Thoracic aorta (tissue), 2 donors: ENCODE results near the gene WWC2. TPM values are rescaled to one million over a fixed set of nuclear protein-coding genes. Genes with fewer than 3 reads are reported as not detected.

ENCODE experiments used
- ATAC-seq: fragments of 150-250 bp; one replicate; pipeline ENCODE4 v1.8.0; 2017; ENCODE audit warnings: low read depth; ENCODE audit not compliant: insufficient number of reproducible peaks, low FRiP score
- DNase-seq: peaks from one replicate; pipeline ENCODE4 v3.0.0-alpha.2; 2020; ENCODE audit warnings: low spot score
- H3K27ac ChIP-seq, 2 donors: fragments of 200-600 bp; sonication (generic); 1 replicate in 1 of 2; 2 replicates in 1 of 2; pipeline ENCODE4 v1.5.1; 2016; ENCODE audit warnings: mild to moderate bottlenecking in 2 of 2, moderate library complexity in 2 of 2
- H3K27me3 ChIP-seq: fragments of 200-600 bp; sonication (generic); replicated peaks from 2 replicates; pipeline ENCODE4 v1.6.0; 2016; ENCODE audit warnings: mild to moderate bottlenecking; ENCODE audit not compliant: insufficient read depth
- H3K36me3 ChIP-seq: fragments of 200-600 bp; sonication (generic); one replicate; pipeline ENCODE4 v1.5.1; 2016
- H3K4me1 ChIP-seq, 2 donors: fragments of 200-600 bp; sonication (generic); 1 replicate in 1 of 2; 2 replicates in 1 of 2; pipeline versions ENCODE4 v1.5.1 to v1.6.0; 2016; ENCODE audit warnings: low read depth in 2 of 2, mild to moderate bottlenecking in 1 of 2; ENCODE audit not compliant: control insufficient read depth in 1 of 2
- H3K4me3 ChIP-seq: fragments of 200-600 bp; sonication (generic); 2 replicates; pipeline ENCODE4 v1.5.1; 2016; ENCODE audit warnings: mild to moderate bottlenecking
- H3K9me3 ChIP-seq: fragments of 200-600 bp; sonication (generic); 2 replicates; pipeline ENCODE4 v1.5.1; 2016
- total RNA-seq, 2 donors: library from RNA; depleted of rRNA; stranded (reverse); fragments of >200 nt; gene quantifications; one replicate each; pipeline versions ENCODE4 v1.1.0 to v1.2.3, GENCODE V29; 2016
- TF ChIP-seq, protein P1 (sequence below): fragments of 200-600 bp; sonication (generic); IDR thresholded peaks from one replicate; pipeline ENCODE4 v1.5.1; 2019; ENCODE audit warnings: antibody characterized with exemption

Gene WWC2
- total RNA-seq, 2 donors from 2014 or later, result 21.1 to 44.8 TPM

GRCh38 chr4:183161630-183162029 is 62.6 kb downstream of the WWC2 start:
- no peak overlapping the region for H3K27ac ChIP-seq
- TF ChIP-seq, protein P1, sequence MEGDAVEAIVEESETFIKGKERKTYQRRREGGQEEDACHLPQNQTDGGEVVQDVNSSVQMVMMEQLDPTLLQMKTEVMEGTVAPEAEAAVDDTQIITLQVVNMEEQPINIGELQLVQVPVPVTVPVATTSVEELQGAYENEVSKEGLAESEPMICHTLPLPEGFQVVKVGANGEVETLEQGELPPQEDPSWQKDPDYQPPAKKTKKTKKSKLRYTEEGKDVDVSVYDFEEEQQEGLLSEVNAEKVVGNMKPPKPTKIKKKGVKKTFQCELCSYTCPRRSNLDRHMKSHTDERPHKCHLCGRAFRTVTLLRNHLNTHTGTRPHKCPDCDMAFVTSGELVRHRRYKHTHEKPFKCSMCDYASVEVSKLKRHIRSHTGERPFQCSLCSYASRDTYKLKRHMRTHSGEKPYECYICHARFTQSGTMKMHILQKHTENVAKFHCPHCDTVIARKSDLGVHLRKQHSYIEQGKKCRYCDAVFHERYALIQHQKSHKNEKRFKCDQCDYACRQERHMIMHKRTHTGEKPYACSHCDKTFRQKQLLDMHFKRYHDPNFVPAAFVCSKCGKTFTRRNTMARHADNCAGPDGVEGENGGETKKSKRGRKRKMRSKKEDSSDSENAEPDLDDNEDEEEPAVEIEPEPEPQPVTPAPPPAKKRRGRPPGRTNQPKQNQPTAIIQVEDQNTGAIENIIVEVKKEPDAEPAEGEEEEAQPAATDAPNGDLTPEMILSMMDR, result no peak
- no peaks in the 10 kb centered on the region for H3K9me3 ChIP-seq
- no peak overlapping the region for H3K4me3 ChIP-seq
- no peaks in the 10 kb centered on the region for H3K36me3 ChIP-seq
- DNase-seq (no peak), ATAC-seq (no peak)
- no peaks in the 10 kb centered on the region for H3K27me3 ChIP-seq
- peaks cover 10 to 17% of the 10 kb centered on the region in 2 donors for H3K4me1 ChIP-seq

GRCh38 chr4:183163135-183163534 is 64.1 kb downstream of the WWC2 start:
- no peaks in the 10 kb centered on the region for H3K9me3 ChIP-seq
- ATAC-seq, result no peak
- H3K36me3 ChIP-seq, result no peaks in the 10 kb centered on the region
- no peak overlapping the region for H3K27ac ChIP-seq
- no peak overlapping the region for H3K4me3 ChIP-seq
- DNase-seq, result no peak
- peaks cover 10 to 17% of the 10 kb centered on the region in 2 donors for H3K4me1 ChIP-seq
- TF ChIP-seq, protein P1, result no peak
- H3K27me3 ChIP-seq, result no peaks in the 10 kb centered on the region

DNA sequence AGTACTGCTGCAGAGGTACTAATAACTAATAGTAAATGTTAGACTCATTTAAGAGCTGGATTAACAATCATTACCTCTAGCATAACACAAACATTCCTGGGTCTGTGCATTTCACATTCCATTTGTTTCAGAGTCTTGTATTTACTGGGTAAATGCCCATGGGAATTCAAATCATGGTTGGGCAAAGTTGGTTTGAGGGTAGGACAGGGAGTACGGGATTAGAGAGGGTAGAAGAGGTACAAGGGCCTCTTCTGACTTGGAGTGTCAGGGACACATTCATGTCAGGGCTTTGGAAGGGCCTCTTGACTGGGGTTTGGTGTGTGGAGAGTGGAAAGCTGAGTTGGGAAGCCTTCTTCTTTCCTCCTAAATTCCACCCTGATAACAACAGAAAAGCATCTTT is 65.9 kb downstream of the WWC2 start:
- peak overlapping the region in 1 of 2 donors; percentile 3 for H3K27ac ChIP-seq
- no peak for ATAC-seq

DNA sequence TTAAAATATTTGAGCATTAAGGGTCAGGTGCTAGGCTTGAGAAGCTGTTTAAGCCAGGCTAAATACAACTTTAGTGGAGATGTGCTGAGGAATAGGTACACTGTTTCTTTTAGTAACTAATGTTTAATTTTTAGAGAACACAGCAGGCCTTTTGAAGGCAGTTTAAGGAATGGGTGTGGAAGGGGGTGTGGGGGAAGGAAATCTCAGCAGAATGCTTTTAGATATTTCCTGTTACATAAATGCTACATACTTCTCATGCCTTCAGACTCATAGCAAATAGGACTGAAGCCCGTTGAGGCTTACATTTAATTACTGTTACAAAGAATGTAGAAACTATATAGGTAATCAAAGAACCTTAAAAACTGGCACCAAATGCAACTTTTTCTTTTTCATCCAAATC is 66.3 kb downstream of the WWC2 start:
- Histone ChIP-seq H3K4me3 (no peak overlapping the region), H3K36me3 (no peaks in the 10 kb centered on the region), H3K4me1 (peaks cover 10 to 22% of the 10 kb centered on the region in 2 donors), H3K9me3 (no peaks in the 10 kb centered on the region), H3K27me3 (no peaks in the 10 kb centered on the region), H3K27ac (peak overlapping the region in 1 of 2 donors; percentile 3)
- DNase-seq (no peak), ATAC-seq (no peak)
- TF ChIP-seq, protein P1, result no peak

More for the DNA sequence above, 65.9 kb downstream of the WWC2 start:
- no peak for DNase-seq
- H3K27me3 ChIP-seq, result no peaks in the 10 kb centered on the region
- TF ChIP-seq, protein P1, result no peak
- H3K4me1 ChIP-seq, result peaks cover 10 to 18% of the 10 kb centered on the region in 2 donors
- no peaks in the 10 kb centered on the region for H3K9me3 ChIP-seq
- H3K36me3 ChIP-seq, result no peaks in the 10 kb centered on the region
- H3K4me3 ChIP-seq, result no peak overlapping the region

- Histone ChIP-seq H3K36me3 (no peaks in the 10 kb centered on the region), H3K4me1 (peaks cover 17 to 41% of the 10 kb centered on the region in 2 donors), H3K4me3 (no peak overlapping the region), H3K9me3 (no peaks in the 10 kb centered on the region), H3K27ac (no peak overlapping the region), H3K27me3 (no peaks in the 10 kb centered on the region)
- TF ChIP-seq, protein P1, result no peak
- ATAC-seq, result no peak
- no peak for DNase-seq
Observed at GRCh38 chr4:183170894-183171293, 71.8 kb downstream of the WWC2 start.
